CD14-positive monocyte (primary cell): ENCODE results near the gene ST7L. TPM values are rescaled to one million over a fixed set of nuclear protein-coding genes. Genes with fewer than 3 reads are reported as not detected.

Experiments
- DNase-seq, 3 donors: peaks; one replicate each; pipeline ENCODE4 v3.0.0-alpha.2; 2011 to 2022
- H2AFZ ChIP-seq: 2 replicates; pipeline ENCODE4 v1.6.0; 2012; ENCODE audit warnings: mild to moderate bottlenecking, low read depth, low read length, inconsistent platforms; ENCODE audit not compliant: insufficient read depth, poor library complexity, severe bottlenecking
- H3K27ac ChIP-seq, 2 donors: 1 replicate in 1 of 2; 2 replicates in 1 of 2; pipeline ENCODE4 v1.5.1; 2012 to 2013; ENCODE audit warnings: low read length in 2 of 2, control low read depth in 1 of 2, inconsistent platforms in 1 of 2, low read depth in 1 of 2, mild to moderate bottlenecking in 1 of 2
- H3K27me3 ChIP-seq, 2 donors: one replicate each; pipeline versions ENCODE4 v1.6.0 to v1.6.1; 2011 to 2013; ENCODE audit warnings: low read length in 2 of 2; ENCODE audit not compliant: control insufficient read depth in 2 of 2, insufficient read depth in 2 of 2
- H3K36me3 ChIP-seq, 2 donors: replicated peaks in 1 of 2; 1 replicate in 1 of 2; 2 replicates in 1 of 2; pipeline versions ENCODE4 v1.5.1 to v1.6.1; 2012 to 2013; ENCODE audit warnings: low read length in 2 of 2, control low read depth in 1 of 2, inconsistent platforms in 1 of 2, mild to moderate bottlenecking in 1 of 2; ENCODE audit not compliant: insufficient read depth in 2 of 2, control insufficient read depth in 1 of 2
- H3K4me1 ChIP-seq, 2 donors: 1 replicate in 1 of 2; 2 replicates in 1 of 2; pipeline versions ENCODE4 v1.5.1 to v1.6.1; 2012 to 2013; ENCODE audit warnings: low read length in 2 of 2, control low read depth in 1 of 2, inconsistent platforms in 1 of 2, mild to moderate bottlenecking in 1 of 2, moderate library complexity in 1 of 2; ENCODE audit not compliant: insufficient read depth in 2 of 2, control insufficient read depth in 1 of 2
- H3K4me2 ChIP-seq: replicated peaks from 2 replicates; pipeline ENCODE3; 2012; ENCODE audit warnings: low read length, moderate library complexity, mild to moderate bottlenecking; ENCODE audit not compliant: poor library complexity, severe bottlenecking; ENCODE audit errors: extremely low read depth
- H3K4me3 ChIP-seq, 3 experiments: fragments of 200-600 bp in 1 of 3; sonication (generic) in 1 of 3; replicated peaks in 1 of 3; 1 replicate in 2 of 3; 2 replicates in 1 of 3; pipeline ENCODE4 v1.5.1; 2011 to 2013; ENCODE audit warnings: low read length in 3 of 3, mild to moderate bottlenecking in 3 of 3, control low read depth in 2 of 3, low read depth in 2 of 3, inconsistent platforms in 1 of 3, moderate library complexity in 1 of 3
- H3K79me2 ChIP-seq: 2 replicates; pipeline ENCODE4 v1.6.0; 2012; ENCODE audit warnings: mild to moderate bottlenecking, control low read depth, inconsistent platforms, low read length, moderate library complexity; ENCODE audit not compliant: insufficient read depth
- H3K9ac ChIP-seq: 2 replicates; pipeline ENCODE4 v1.6.0; 2017; ENCODE audit warnings: low read length, mild to moderate bottlenecking; ENCODE audit not compliant: insufficient read depth, poor library complexity, severe bottlenecking
- H3K9me3 ChIP-seq, 2 donors: replicated peaks in 1 of 2; 1 replicate in 1 of 2; 2 replicates in 1 of 2; pipeline versions ENCODE4 v1.5.1 to v1.6.1; 2012 to 2013; ENCODE audit warnings: low read length in 2 of 2, control low read depth in 1 of 2; ENCODE audit not compliant: control insufficient read depth in 1 of 2, insufficient read depth in 1 of 2
- H4K20me1 ChIP-seq: 2 replicates; pipeline ENCODE4 v1.6.0; 2012; ENCODE audit warnings: mild to moderate bottlenecking, low read length, control low read depth, moderate library complexity; ENCODE audit not compliant: insufficient read depth
- H3K27ac Mint-ChIP-seq, 7 donors: one replicate each; pipeline ENCODE4 v1.8.0; 2020; ENCODE audit warnings: mild to moderate bottlenecking in 7 of 7, mixed read lengths in 7 of 7, moderate library complexity in 6 of 7, inconsistent platforms in 2 of 7
- H3K27me3 Mint-ChIP-seq, 3 donors: one replicate each; pipeline ENCODE4 v1.8.0; 2021 to 2022; ENCODE audit warnings: low read depth in 3 of 3, mild to moderate bottlenecking in 3 of 3, mixed read lengths in 3 of 3, moderate library complexity in 3 of 3, inconsistent platforms in 1 of 3
- H3K36me3 Mint-ChIP-seq, 2 donors: one replicate each; pipeline ENCODE4 v1.8.0; 2020; ENCODE audit warnings: mixed read lengths in 2 of 2, inconsistent platforms in 1 of 2, mild to moderate bottlenecking in 1 of 2
- H3K4me1 Mint-ChIP-seq: one replicate; pipeline ENCODE4 v1.8.0; 2020; ENCODE audit warnings: mild to moderate bottlenecking, mixed read lengths
- H3K4me3 Mint-ChIP-seq, 2 donors: one replicate each; pipeline ENCODE4 v1.8.0; 2020; ENCODE audit warnings: mild to moderate bottlenecking in 2 of 2, mixed read lengths in 2 of 2, moderate library complexity in 1 of 2
- H3K9me3 Mint-ChIP-seq, 7 donors: one replicate each; pipeline ENCODE4 v1.8.0; 2020 to 2022; ENCODE audit warnings: mixed read lengths in 7 of 7, mild to moderate bottlenecking in 6 of 7, moderate library complexity in 6 of 7, inconsistent platforms in 2 of 7
- CTCF ChIP-seq: fragments of 200-600 bp; IDR thresholded peaks from one replicate; pipeline ENCODE4 v1.8.0; 2022; ENCODE audit warnings: antibody characterized with exemption, mild to moderate bottlenecking
- WGBS: methylation state at CpG from one replicate; pipeline ENCODE4 v1.1.5; 2013; ENCODE audit warnings: missing lambda C conversion rate; ENCODE audit not compliant: insufficient coverage; 5-methylcytosine and 5-hydroxymethylcytosine counted together
- intact Hi-C, 2 donors: fragments of 100-400 bp; cut with micrococcal nuclease; formaldehyde crosslinking; loops; one replicate each; pipeline versions ENCODE4 v1.15.0 to v1.15.1; 2023
- polyA plus RNA-seq, 3 donors: library from polyadenylated mRNA; depleted of rRNA in 1 of 3; unstranded in 2 of 3; stranded (reverse) in 1 of 3; fragments of 300-500 nt in 2 of 3; fragments of >200 nt in 1 of 3; fragmentation: Illumina TruSeq in 2 of 3; gene quantifications; 1 replicate in 2 of 3; 2 replicates in 1 of 3; pipeline ENCODE4 v1.2.3, GENCODE V29; 2012 to 2021

ST7L gene
- polyA plus RNA-seq, 3 donors = 5.4 to 10.0 (median 6.1) TPM

DNA sequence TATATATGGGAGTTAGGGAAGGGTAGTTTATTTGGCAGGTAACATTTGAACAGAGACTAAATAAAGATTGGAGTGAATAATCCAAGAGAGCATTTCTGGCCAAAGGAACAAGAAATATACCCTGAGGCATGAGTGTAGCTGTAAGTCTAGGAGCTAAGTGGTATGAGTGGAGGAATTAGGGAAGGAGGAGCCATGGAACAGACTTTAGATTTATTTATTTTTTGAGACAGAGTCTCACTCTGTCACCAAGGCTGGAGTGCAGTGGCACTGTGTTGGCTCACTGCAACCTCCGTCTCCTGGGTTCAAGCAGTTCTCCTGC, 19.1 kb upstream of the ST7L start:
- Histone ChIP-seq H3K4me3 (no peak overlapping the region), H3K4me1 (peaks cover 16 to 38% of the 10 kb centered on the region in 2 donors), H3K79me2 (peaks cover 91% of the 10 kb centered on the region), H2AFZ (no peak overlapping the region), H3K4me2 (no peak overlapping the region), H4K20me1 (peaks cover 90% of the 10 kb centered on the region), H3K27me3 (no peaks in the 10 kb centered on the region), H3K27ac (peak overlapping the region in 1 of 2 donors; percentile 80), H3K36me3 (peaks cover 0 to 5% of the 10 kb centered on the region in 2 donors), H3K9me3 (no peaks in the 10 kb centered on the region), H3K9ac (no peak overlapping the region)
- peaks cover 36% of the 10 kb centered on the region for H3K4me1 Mint-ChIP-seq
- no peaks in the 10 kb centered on the region for H3K27me3 Mint-ChIP-seq
- no peak overlapping the region for H3K4me3 Mint-ChIP-seq
- TF ChIP-seq CTCF = no peak
- no peak for DNase-seq
- H3K27ac Mint-ChIP-seq = peak overlapping the region in 5 of 7 donors; percentile 21 to 87 (median 66)
- peaks cover 0 to 3% (median 0%) of the 10 kb centered on the region in 7 donors for H3K9me3 Mint-ChIP-seq
- intact Hi-C loops = no loop called here
- 100% methylated on average over 1 of the region's 1 CpG for WGBS
- peaks cover 12 to 15% of the 10 kb centered on the region in 2 donors for H3K36me3 Mint-ChIP-seq

DNA sequence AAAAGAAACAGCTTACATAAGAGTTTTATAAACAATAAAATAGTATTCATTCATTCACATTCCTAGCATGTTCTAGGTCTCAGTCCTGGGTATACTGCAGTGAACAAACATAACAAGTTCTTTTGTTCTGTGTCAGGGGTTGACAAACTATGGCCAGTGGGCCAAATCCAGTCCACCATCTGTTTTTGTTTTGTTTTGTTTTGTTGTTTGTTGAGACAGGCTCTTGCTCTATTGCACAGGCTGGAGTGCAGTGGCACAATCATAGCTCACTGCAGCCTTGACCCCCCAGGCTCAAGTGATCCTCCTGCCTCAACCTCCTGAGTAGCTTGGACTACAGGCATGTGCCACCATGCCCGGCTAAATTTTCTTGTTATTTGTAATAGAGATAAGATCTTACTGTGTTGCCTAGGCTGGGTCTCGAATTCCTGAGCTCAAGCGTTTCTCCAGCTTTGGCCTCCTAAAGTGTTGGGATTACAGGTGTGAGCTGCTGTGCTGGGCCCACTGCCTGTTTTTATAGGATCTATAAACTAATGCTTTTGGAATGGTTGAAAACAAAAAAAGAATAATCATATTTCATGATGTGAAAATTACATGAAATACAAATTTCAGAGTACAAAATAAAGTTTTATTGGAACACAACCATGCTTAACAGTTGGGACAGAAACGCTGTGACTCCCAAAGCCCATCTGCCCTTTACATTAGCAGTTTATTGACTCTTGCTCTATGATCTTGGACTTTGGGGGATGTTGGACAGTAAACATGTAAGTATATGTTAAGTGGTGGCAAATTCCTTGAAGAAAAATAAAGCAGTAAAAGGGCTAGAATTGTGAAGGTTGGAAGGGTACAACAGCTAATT, 18.5 kb upstream of the ST7L start:
- no peak overlapping the region for H3K4me3 ChIP-seq
- intact Hi-C loops = no loop called here
- Mint-ChIP-seq H3K9me3 (peaks cover 0 to 3% (median 0%) of the 10 kb centered on the region in 7 donors), H3K4me1 (peaks cover 39% of the 10 kb centered on the region), H3K27ac (peak overlapping the region in 6 of 7 donors; percentile 53 to 87 (median 70)), H3K36me3 (peaks cover 11 to 15% of the 10 kb centered on the region in 2 donors), H3K27me3 (no peaks in the 10 kb centered on the region), H3K4me3 (no peak overlapping the region)
- no peak overlapping the region for H3K9ac ChIP-seq
- no peak overlapping the region for H3K4me2 ChIP-seq
- 100% methylated on average over 1 of the region's 4 CpGs for WGBS
- H4K20me1 ChIP-seq = peaks cover 90% of the 10 kb centered on the region
- TF ChIP-seq CTCF = no peak
- H2AFZ ChIP-seq = no peak overlapping the region
- no peak for DNase-seq
- no peaks in the 10 kb centered on the region for H3K27me3 ChIP-seq
- H3K79me2 ChIP-seq = peaks cover 91% of the 10 kb centered on the region
- peaks cover 0 to 5% of the 10 kb centered on the region in 2 donors for H3K36me3 ChIP-seq
- H3K4me1 ChIP-seq = peaks cover 16 to 42% of the 10 kb centered on the region in 2 donors
- peak overlapping the region in 1 of 2 donors; percentile 80 for H3K27ac ChIP-seq
- no peaks in the 10 kb centered on the region for H3K9me3 ChIP-seq
